PFSK-1 (cell line): Measurements from ENCODE around the gene RPL22L1.

Source experiments
- POLR2AphosphoS5 ChIP-seq: IDR thresholded peaks from 2 replicates; pipeline ENCODE4 v1.6.1; 2012; ENCODE audit warnings: low read depth, mild to moderate bottlenecking, control low read depth, low read length, moderate library complexity
- REST ChIP-seq, 2 experiments: IDR thresholded peaks; 2 replicates each; pipeline versions ENCODE4 v1.6.1 to v1.8.0; 2011 to 2012; ENCODE audit warnings: low read depth in 2 of 2, low read length in 2 of 2, control low read depth in 1 of 2, inconsistent platforms in 1 of 2, mild to moderate bottlenecking in 1 of 2, moderate library complexity in 1 of 2; ENCODE audit not compliant: insufficient read depth in 1 of 2
- TAF1 ChIP-seq: IDR thresholded peaks from 2 replicates; pipeline ENCODE4 v1.6.1; 2012; ENCODE audit warnings: low read length, control low read depth, borderline replicate concordance; ENCODE audit not compliant: insufficient read depth

- TF ChIP-seq POLR2AphosphoS5, result no peak
- TF ChIP-seq TAF1, result no peak
- no peak for TF ChIP-seq REST (IDR thresholded peaks at IDR 0.05; ENCODE audit: insufficient read depth in 1 of 2, low read depth in 2 of 2, low read length in 2 of 2)
Observed at GRCh38 chr3:170889132-170889531, 19.1 kb upstream of the RPL22L1 start.
